H9 (cell line): ENCODE results near the gene COX6B1. TPM values are rescaled to one million over a fixed set of nuclear protein-coding genes. Genes with fewer than 3 reads are reported as not detected.

Experiments used
- DNase-seq: peaks from one replicate; pipeline ENCODE4 v3.0.0-alpha.2; 2017
- H2AFZ ChIP-seq: one replicate; pipeline ENCODE4 v1.6.1; 2013; ENCODE audit warnings: mild to moderate bottlenecking, low read length, control low read depth, moderate library complexity
- H2AK5ac ChIP-seq: 2 replicates; pipeline ENCODE4 v1.6.1; 2013; ENCODE audit warnings: low read length, control low read depth, mixed read lengths; ENCODE audit not compliant: insufficient read length
- H2BK120ac ChIP-seq: one replicate; pipeline ENCODE4 v1.6.1; 2013; ENCODE audit warnings: low read depth, mild to moderate bottlenecking, low read length, control low read depth, inconsistent platforms; ENCODE audit not compliant: poor library complexity, severe bottlenecking
- H2BK12ac ChIP-seq: 2 replicates; pipeline ENCODE4 v1.6.1; 2013; ENCODE audit warnings: low read length, control low read depth, mixed read lengths, low read depth; ENCODE audit not compliant: insufficient read length
- H2BK15ac ChIP-seq: 2 replicates; pipeline ENCODE4 v1.6.1; 2013; ENCODE audit warnings: low read depth, low read length, control low read depth
- H2BK20ac ChIP-seq: one replicate; pipeline ENCODE4 v1.6.1; 2013; ENCODE audit warnings: low read depth, mild to moderate bottlenecking, low read length, control low read depth, inconsistent platforms; ENCODE audit not compliant: poor library complexity, severe bottlenecking
- H2BK5ac ChIP-seq: 2 replicates; pipeline ENCODE4 v1.6.1; 2013; ENCODE audit warnings: low read length, control low read depth, mixed read lengths; ENCODE audit not compliant: insufficient read length
- H3K14ac ChIP-seq: 2 replicates; pipeline ENCODE4 v1.6.1; 2013; ENCODE audit warnings: low read length, control low read depth; ENCODE audit not compliant: insufficient read depth
- H3K18ac ChIP-seq: 2 replicates; pipeline ENCODE4 v1.6.1; 2013; ENCODE audit warnings: low read depth, mild to moderate bottlenecking, mixed read lengths, low read length, control low read depth; ENCODE audit not compliant: insufficient read length
- H3K23ac ChIP-seq: 2 replicates; pipeline ENCODE4 v1.6.1; 2013; ENCODE audit warnings: low read length, control low read depth, mixed read lengths, low read depth; ENCODE audit not compliant: insufficient read length
- H3K23me2 ChIP-seq: 2 replicates; pipeline ENCODE4 v1.6.1; 2013; ENCODE audit warnings: low read depth, mild to moderate bottlenecking, mixed read lengths, low read length, control low read depth; ENCODE audit not compliant: insufficient read length, poor library complexity, severe bottlenecking
- H3K27ac ChIP-seq: 2 replicates; pipeline ENCODE4 v1.5.1; 2013; ENCODE audit warnings: low read length, control low read depth, mixed read lengths, low read depth; ENCODE audit not compliant: insufficient read length
- H3K27me3 ChIP-seq: 2 replicates; pipeline ENCODE4 v1.6.1; 2013; ENCODE audit warnings: low read length, control low read depth, inconsistent platforms; ENCODE audit not compliant: insufficient read depth
- H3K4ac ChIP-seq: 2 replicates; pipeline ENCODE4 v1.6.1; 2013; ENCODE audit warnings: low read depth, mild to moderate bottlenecking, control low read depth, inconsistent platforms, low read length, moderate library complexity
- H3K4me1 ChIP-seq: 2 replicates; pipeline ENCODE4 v1.6.1; 2013; ENCODE audit warnings: low read length, control low read depth, inconsistent platforms; ENCODE audit not compliant: insufficient read depth
- H3K4me2 ChIP-seq: 2 replicates; pipeline ENCODE4 v1.6.1; 2013; ENCODE audit warnings: low read length, control low read depth, mixed read lengths; ENCODE audit not compliant: insufficient read length, insufficient read depth
- H3K56ac ChIP-seq: 2 replicates; pipeline ENCODE4 v1.6.1; 2013; ENCODE audit warnings: low read depth, mild to moderate bottlenecking, mixed read lengths, low read length, control low read depth; ENCODE audit not compliant: insufficient read length
- H3K79me1 ChIP-seq: 2 replicates; pipeline ENCODE4 v1.6.1; 2013; ENCODE audit warnings: low read depth, mild to moderate bottlenecking, moderate library complexity, low read length, control low read depth, inconsistent platforms; ENCODE audit not compliant: insufficient read depth, poor library complexity, severe bottlenecking
- H3K79me2 ChIP-seq: 2 replicates; pipeline ENCODE4 v1.6.1; 2013; ENCODE audit warnings: low read length, control low read depth, inconsistent platforms; ENCODE audit not compliant: insufficient read depth
- H3K9ac ChIP-seq: 2 replicates; pipeline ENCODE4 v1.6.1; 2013; ENCODE audit warnings: low read length, control low read depth, mixed read lengths; ENCODE audit not compliant: insufficient read length; ENCODE audit errors: extremely low read depth
- H3K9me3 ChIP-seq: one replicate; pipeline ENCODE4 v1.6.1; 2013; ENCODE audit warnings: low read depth, low read length, inconsistent platforms; ENCODE audit not compliant: control insufficient read depth
- H3T11ph ChIP-seq: one replicate; pipeline ENCODE4 v1.6.1; 2013; ENCODE audit warnings: mild to moderate bottlenecking, low read length, control low read depth, inconsistent platforms
- H4K20me1 ChIP-seq: one replicate; pipeline ENCODE4 v1.6.1; 2013; ENCODE audit not compliant: control insufficient read depth, insufficient read length, insufficient read depth
- H4K5ac ChIP-seq: 2 replicates; pipeline ENCODE4 v1.6.1; 2013; ENCODE audit warnings: low read depth, mild to moderate bottlenecking, mixed read lengths, low read length, control low read depth; ENCODE audit not compliant: insufficient read length
- H4K8ac ChIP-seq: replicated peaks from 2 replicates; pipeline ENCODE4 v1.6.1; 2013; ENCODE audit warnings: low read length, control low read depth, mixed read lengths, low read depth; ENCODE audit not compliant: insufficient read length
- H4K91ac ChIP-seq: 2 replicates; pipeline ENCODE4 v1.6.1; 2013; ENCODE audit warnings: low read depth, mild to moderate bottlenecking, moderate library complexity, mixed read lengths, low read length, control low read depth; ENCODE audit not compliant: insufficient read length
- H3K27ac Mint-ChIP-seq, 3 experiments: 2 replicates in 2 of 3; 3 replicates in 1 of 3; pipeline ENCODE4 v1.8.0; 2020 to 2021; ENCODE audit warnings: mixed read lengths in 3 of 3, mild to moderate bottlenecking in 1 of 3, moderate library complexity in 1 of 3
- H3K27me3 Mint-ChIP-seq: 2 replicates; pipeline ENCODE4 v1.8.0; 2021; ENCODE audit warnings: low read depth, mild to moderate bottlenecking, moderate library complexity, mixed read lengths
- H3K36me3 Mint-ChIP-seq, 3 experiments: 2 replicates in 2 of 3; 3 replicates in 1 of 3; pipeline ENCODE4 v1.8.0; 2020 to 2021; ENCODE audit warnings: low read depth in 3 of 3, mixed read lengths in 3 of 3; ENCODE audit not compliant: insufficient read depth in 1 of 3
- H3K4me1 Mint-ChIP-seq, 2 experiments: 2 replicates each; pipeline ENCODE4 v1.8.0; 2020; ENCODE audit warnings: mixed read lengths in 2 of 2
- H3K4me3 Mint-ChIP-seq, 2 experiments: 2 replicates in 1 of 2; 3 replicates in 1 of 2; pipeline ENCODE4 v1.8.0; 2020 to 2021; ENCODE audit warnings: mild to moderate bottlenecking in 2 of 2, mixed read lengths in 2 of 2, moderate library complexity in 1 of 2
- H3K9me3 Mint-ChIP-seq, 2 experiments: 2 replicates in 1 of 2; 3 replicates in 1 of 2; pipeline ENCODE4 v1.8.0; 2020; ENCODE audit warnings: mild to moderate bottlenecking in 2 of 2, mixed read lengths in 2 of 2, moderate library complexity in 1 of 2
- CTCF ChIP-seq: fragments of 200-600 bp; sonication (generic); conservative IDR thresholded peaks from 3 replicates; pipeline ENCODE4 v1.8.0; 2021; ENCODE audit warnings: antibody characterized with exemption, mild to moderate bottlenecking
- WGBS: extraction: QIAGEN DNeasy Blood & Tissue Kit; methylation state at CpG from one replicate; pipeline ENCODE4 v1.1.7; 2013; ENCODE audit warnings: missing lambda C conversion rate, low lambda C conversion rate, mixed read lengths; ENCODE audit not compliant: insufficient read length; ENCODE audit errors: extremely low coverage; 5-methylcytosine and 5-hydroxymethylcytosine counted together
- total RNA-seq: library from RNA; stranded (reverse); gene quantifications from 2 replicates; pipeline ENCODE4 v1.2.1, GENCODE V29; 2021

Gene COX6B1
- total RNA-seq, 1 experiment from 2014 or later = 432 TPM

GRCh38 chr19:35622750-35623149 lies 25.4 kb upstream of the COX6B1 start:
- TF ChIP-seq CTCF = no peak
- Histone ChIP-seq H4K91ac (no peak overlapping the region), H4K8ac (no peak overlapping the region), H3K4ac (no peak overlapping the region), H3K79me1 (no peaks in the 10 kb centered on the region), H3T11ph (no peak overlapping the region), H2AK5ac (no peak overlapping the region), H3K9ac (no peak overlapping the region), H3K4me2 (no peak overlapping the region), H3K27ac (no peak overlapping the region), H3K18ac (no peak overlapping the region), H3K9me3 (no peaks in the 10 kb centered on the region), H2BK5ac (no peak overlapping the region), H3K56ac (no peak overlapping the region), H3K27me3 (no peaks in the 10 kb centered on the region), H4K20me1 (no peaks in the 10 kb centered on the region), H3K23me2 (no peaks in the 10 kb centered on the region), H2AFZ (no peak overlapping the region), H2BK20ac (no peak overlapping the region), H3K14ac (no peak overlapping the region), H4K5ac (no peak overlapping the region), H3K23ac (no peak overlapping the region), H2BK15ac (no peak overlapping the region), H2BK120ac (no peak overlapping the region), H3K4me1 (no peaks in the 10 kb centered on the region), H2BK12ac (no peak overlapping the region), H3K79me2 (no peaks in the 10 kb centered on the region)
- H3K4me3 Mint-ChIP-seq = no peak overlapping the region
- no peaks in the 10 kb centered on the region for H3K4me1 Mint-ChIP-seq
- H3K27ac Mint-ChIP-seq = no peak overlapping the region; a peak in 1 of 7 replicates
- no peaks in the 10 kb centered on the region; the same call in 1 of the 2 replicates for H3K27me3 Mint-ChIP-seq
- no peaks in the 10 kb centered on the region for H3K9me3 Mint-ChIP-seq
- DNase-seq = no peak
- H3K36me3 Mint-ChIP-seq = peaks cover 8 to 30% (median 17%) of the 10 kb centered on the region in 3 experiments; a peak in 6 of 7 replicates
- WGBS = no CpG with 5 or more reads among the region's 13 CpGs
